Measurements from ENCODE around the gene CDK14.

DNA sequence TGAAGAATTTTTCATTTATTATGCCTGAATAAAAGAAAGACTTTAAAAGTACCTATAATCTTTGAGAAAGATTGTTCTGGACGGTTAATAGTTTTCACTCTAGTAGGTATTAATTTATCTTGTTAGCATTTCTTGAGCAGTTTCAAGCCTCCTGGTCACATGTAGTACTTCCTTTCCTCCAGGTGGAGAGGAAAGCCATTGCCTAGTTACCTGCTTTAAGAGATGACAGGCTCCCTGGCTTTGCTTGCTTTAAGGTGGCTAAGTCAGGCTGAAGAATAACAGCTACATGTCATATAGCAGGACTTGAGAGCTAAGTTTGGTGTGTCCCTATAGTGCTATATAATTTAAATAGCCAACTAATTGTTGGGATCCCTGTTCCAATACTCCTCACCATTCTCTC, 160.2 kb downstream of the CDK14 start:
- TF ChIP-seq, protein P1, sequence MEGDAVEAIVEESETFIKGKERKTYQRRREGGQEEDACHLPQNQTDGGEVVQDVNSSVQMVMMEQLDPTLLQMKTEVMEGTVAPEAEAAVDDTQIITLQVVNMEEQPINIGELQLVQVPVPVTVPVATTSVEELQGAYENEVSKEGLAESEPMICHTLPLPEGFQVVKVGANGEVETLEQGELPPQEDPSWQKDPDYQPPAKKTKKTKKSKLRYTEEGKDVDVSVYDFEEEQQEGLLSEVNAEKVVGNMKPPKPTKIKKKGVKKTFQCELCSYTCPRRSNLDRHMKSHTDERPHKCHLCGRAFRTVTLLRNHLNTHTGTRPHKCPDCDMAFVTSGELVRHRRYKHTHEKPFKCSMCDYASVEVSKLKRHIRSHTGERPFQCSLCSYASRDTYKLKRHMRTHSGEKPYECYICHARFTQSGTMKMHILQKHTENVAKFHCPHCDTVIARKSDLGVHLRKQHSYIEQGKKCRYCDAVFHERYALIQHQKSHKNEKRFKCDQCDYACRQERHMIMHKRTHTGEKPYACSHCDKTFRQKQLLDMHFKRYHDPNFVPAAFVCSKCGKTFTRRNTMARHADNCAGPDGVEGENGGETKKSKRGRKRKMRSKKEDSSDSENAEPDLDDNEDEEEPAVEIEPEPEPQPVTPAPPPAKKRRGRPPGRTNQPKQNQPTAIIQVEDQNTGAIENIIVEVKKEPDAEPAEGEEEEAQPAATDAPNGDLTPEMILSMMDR (IDR thresholded peaks at IDR 0.05), result no peak
- TF ChIP-seq POLR2A (IDR thresholded peaks at IDR 0.05), result no peak

Data from ovary (tissue), 3 donors.